NK-92 (cell line): ENCODE data around the gene FANK1.

Experiments
- DNase-seq: peaks from one replicate; lab custom pipeline; 2025; ENCODE audit not compliant: unreplicated experiment; lab: John Stamatoyannopoulos, UW

Gene FANK1

DNA sequence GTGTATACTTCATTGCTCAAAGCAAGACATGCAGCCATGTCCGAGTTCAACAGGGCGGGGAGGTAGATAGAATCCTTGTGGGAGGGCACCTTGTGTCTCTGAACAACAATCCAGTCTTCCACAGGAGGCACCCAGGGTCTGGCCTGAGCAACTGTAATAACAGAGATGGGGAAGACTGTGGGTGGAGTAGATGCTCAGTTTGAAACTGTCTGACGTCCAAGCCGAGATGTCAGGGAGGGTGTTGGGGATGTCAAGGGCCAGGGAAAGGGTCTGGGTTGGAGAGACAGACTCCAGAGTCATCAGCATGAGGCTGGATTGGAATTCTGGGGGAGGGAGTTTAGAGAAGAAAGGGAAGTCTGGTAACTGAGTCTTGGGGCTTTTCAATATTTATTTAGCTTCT, 88.0 kb downstream of the FANK1 start:
- DNase-seq: no peak

DNA sequence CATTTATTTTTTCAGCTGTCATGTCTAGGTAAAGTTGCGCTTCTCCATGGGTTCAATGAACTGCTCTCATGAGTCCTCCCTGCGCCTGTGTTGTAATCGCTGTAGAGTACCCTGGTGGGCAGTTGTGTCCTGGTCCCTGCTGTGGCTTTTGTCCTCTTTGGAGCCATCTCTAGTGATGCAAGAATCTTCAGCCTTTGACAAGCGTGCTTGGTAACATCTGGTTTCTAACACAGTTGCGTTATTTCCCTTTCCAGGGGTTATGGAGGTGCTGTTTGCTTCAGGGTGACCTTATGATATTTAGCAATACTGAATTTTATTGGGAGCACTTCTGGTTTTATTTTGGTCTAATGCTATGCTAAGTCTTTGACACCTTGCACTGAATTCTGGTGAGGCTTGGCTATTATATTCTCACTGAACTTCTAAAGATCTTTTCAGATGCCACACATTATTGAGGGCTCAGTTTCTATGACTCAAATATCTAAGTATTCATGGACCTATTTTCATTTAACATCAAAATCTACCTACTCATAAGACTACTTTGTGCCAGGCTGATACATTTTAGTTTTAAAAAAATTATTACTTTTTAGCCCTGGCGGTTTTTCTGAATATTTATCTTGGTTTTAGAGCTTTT, 88.6 kb downstream of the FANK1 start:
- no peak for DNase-seq

DNA sequence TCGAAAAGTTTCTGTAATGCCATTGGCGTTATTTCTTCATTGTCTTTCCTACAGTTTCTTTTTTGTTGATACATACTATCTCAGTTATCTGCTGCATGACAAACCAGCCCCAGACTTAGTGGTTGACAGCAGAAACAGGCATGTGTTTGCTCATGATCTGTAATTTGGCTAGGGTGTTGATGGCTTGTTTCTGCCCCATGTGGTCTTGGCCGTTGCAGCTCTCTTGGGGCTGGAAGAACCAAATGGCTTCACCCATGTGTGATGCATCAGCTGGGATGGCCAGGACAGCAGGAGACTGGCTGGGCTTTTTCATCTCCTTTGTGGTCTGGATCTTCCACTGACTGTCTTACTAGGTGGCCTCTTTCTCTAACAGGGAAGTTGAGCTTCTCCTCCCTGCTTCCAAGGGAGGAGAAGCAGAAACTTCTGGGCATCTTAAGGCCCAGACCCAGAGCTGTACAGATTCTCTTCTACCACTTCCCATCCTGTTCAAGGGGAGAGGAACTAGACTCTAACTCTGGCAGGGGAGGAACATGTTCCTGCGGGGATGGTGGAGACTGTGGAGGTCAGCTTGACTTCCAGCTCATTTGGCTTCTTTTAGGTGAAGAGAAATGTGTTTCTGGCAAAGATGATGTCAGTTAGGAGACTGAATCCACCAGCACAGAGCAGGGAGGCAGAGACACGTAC, 89.3 kb downstream of the FANK1 start:
- no peak for DNase-seq

DNA sequence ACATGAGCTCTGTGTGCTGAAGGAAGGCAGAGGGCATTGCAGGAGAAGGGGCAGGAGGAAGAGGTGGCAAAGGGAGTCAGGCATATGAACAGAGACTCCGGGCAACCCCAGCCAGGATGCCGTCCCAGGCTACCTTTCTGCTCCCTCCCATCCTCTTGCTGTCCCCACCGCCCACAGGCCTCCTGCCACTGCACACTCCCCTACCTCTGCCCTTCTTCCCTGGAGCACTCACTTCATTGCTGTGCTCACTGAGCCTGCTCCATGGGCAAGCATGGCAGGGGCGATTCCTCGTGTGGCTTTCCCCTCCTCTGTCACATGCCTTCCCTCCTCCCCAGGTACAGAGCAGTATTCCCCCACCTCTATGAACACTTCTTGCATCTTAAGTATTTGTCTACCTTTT, 93.4 kb downstream of the FANK1 start:
- DNase-seq: no peak

DNA sequence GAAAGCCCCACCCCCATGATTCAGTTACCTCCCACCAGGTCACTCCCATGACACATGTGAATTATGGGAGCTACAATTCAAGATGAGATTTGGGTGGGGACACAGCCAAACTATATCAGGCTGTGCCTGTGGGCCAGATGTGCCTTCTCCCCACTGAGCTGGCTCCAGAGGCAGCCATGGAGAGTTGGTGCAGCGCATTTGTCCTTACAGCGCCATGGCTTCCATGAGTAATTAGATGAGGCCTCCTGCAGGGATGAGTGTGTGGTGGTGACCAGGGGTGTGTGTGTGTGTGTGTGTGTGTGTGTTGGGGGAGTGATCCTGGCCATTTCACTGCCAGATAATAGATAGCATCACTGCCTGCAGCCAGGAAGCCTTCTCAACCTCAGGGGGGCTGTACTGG, 94.6 kb downstream of the FANK1 start:
- DNase-seq: no peak

DNA sequence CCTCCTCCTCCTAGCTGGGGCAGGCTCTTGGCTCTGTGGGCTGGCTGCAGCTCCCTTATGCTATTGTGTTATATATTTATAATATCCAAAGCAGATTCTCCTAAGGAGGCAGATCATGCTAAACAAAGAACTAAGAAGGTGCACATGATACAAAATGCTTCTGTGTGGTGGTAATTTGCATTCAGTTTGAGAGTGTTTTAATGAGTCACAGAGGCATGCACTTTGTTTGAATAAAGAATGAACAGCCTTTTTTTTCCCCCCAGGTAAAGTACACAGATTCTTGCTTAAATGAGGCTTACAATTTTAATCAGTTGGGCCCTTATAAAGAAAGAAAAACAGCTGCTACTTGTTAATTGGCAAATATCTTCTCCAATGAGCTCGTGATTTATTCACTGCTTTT, 95.0 kb downstream of the FANK1 start:
- DNase-seq: no peak

DNA sequence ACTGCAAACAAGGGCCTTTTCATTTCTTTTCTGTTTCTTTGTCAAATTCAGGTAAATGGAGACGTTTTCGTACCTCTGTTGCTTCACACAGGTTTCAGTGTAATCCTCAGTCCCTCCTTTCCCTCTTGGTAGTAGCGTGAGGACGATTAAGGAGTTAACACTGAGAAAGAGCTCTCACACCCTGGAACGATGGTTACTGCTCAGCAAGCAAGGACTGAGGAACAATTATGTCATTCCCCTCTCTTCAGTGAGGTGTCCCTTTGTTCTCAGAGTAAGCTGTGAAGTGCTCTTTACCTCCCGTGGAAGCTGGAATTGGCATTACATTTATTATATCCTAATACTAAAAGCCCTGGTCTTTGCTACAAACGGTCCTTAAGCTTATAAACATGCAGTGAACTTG, 95.9 kb downstream of the FANK1 start:
- no peak for DNase-seq

DNA sequence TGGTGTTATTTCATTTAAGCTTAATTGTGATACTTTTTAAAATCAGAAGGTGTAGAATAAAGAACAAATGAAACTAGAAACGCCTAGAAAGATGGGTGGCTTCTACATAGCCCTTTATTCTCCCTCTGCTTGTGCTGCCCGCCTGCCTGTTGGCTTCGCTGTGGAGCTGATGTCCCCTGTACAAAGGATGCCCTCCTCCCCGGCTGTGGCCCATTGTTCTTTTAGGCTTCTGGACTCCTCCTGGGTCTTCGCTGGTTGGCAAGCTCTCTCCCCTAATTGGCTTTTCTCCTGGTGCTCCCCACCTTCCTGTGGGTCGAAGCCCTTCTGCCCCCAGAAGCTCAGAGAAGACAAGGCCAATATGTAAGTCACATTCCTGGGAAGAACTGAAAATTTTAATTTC, 98.2 kb downstream of the FANK1 start:
- no peak for DNase-seq

DNA sequence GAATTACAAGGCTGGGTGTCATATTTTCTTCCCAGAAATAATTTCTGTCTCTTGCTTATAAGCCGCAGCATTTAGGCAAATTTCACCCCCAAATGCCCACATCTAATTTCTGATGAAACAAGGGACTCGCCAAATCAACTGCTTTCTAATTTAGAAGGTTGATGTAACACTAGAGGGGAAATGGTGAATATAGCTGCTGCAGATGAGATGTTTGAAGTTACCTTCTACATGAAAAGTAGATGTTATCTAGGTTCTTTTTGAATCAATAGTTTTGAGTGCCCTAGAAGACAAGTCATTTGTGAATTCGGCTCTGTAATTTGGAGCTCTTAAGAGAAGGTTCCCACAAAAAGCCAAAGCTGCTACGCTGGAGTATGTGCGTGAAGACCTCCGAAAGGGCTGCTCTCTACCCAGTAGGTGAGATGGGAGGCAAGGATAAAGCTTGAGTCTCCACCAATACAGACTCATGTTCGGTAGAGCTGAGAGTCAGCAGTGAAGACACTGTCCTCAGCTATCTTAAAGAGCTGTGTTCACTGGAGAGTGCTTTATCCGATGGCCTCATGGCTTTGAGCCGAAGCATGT, 99.5 kb downstream of the FANK1 start:
- no peak for DNase-seq

DNA sequence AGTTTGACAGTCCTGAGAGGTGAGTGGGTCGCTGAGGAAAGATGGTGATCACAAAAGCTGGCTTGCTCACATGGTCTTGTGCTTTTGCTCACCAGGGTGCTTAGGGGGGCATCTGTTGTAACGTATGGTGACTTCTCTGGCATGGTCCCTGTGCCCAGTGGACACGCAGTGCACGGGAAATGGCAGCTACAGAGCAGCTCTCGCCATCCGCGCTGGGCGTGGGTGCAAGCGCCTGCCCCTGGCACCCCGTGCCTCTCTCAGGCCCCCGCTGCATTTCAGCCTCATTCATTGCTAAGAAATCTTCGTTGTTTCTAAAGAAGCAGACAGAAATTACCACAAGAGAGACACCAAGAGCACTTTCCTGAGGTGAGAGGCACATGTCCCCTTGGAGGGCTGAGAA, 101.2 kb downstream of the FANK1 start:
- DNase-seq: no peak

DNA sequence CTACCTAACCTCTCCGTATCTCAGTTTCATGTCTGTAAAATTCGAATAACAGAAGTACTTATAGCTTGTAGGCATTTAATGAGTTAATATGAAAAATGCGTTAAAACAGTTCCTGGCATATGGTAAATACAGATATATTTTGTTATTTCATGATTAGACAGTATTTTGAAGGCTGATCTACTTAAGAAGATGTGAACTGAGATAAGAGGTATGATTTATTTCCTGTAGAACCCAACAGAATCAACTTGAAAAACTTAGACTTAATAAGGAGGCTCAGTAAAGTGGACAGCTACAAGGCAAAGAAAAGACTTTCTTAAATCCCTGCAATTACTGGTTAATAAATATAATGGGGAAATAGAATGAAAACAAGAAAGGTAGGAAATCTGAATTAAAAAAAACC, 103.3 kb downstream of the FANK1 start:
- no peak for DNase-seq

DNA sequence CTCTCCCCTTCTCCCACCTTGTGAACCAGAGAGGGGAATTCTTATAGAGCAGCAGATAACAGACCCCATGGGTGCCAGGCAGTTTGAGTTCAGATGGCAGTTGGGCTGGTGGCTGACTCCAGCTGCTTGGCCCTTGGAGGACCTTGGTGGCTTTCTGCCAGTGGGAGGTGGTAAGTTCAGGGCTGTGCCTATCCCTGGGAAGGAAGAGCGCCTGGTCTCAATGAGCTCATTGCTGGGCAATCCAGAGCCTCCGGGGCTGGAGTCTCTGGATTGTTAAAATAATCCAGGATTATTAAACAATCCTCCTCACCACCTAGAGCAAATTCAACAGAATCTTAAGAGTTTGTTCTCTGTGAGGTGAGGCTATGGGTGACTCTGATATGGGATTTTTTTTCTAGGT, 105.2 kb downstream of the FANK1 start:
- DNase-seq: no peak

DNA sequence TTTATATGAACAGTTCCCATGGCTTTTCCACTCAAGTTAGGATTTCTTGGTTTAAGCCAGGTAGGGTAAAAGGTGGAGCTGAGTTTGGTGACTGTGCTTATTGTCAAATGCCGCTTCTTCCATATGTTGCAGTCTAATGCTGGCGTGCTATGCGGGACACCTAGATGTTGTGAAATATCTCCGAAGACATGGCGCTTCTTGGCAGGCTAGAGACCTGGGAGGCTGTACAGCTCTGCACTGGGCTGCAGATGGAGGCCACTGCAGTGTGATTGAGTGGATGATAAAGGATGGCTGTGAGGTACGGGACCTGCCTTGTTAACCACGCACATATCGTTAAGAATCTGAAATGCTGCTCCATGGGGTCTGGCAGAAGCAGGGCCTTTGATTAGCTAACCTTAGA, 108.4 kb downstream of the FANK1 start:
- DNase-seq: no peak

DNA sequence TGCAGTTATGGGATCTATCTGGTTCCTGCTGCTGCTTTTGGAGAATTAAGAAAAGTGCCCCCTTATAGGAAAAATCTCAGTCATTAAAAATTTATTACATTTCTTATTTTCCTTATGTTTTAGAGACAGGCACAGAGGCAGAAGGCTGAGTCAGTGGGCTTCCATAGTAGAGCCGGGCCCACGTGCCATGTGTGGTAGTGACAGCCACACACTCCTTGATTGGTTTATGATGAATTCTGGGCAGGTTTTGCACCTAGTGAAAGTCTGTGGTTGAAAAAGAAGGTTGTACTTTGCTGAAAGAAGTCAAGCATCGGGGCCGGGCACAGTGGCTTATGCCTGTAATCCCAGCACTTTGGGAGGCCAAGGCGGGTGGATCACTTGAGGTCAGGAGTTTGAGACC, 109.9 kb downstream of the FANK1 start:
- no peak for DNase-seq

DNA sequence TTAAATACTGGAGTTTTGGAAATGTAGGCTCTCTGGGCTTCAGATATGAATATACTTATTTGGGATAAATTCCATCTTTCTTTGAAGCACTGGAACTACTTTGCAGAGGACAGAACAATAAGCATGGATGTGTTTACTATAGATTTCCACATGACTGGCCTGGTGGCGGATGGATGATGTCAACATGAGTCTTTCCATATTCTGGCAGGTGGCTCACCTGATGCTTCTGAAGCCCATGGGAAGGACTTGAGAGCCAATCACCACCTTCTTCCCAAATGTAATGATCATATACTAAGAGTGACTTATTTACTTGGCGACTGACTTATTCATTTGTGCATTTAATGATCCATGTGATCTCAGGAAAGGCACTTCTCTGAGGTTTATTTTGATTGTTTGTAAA, 110.5 kb downstream of the FANK1 start:
- no peak for DNase-seq

DNA sequence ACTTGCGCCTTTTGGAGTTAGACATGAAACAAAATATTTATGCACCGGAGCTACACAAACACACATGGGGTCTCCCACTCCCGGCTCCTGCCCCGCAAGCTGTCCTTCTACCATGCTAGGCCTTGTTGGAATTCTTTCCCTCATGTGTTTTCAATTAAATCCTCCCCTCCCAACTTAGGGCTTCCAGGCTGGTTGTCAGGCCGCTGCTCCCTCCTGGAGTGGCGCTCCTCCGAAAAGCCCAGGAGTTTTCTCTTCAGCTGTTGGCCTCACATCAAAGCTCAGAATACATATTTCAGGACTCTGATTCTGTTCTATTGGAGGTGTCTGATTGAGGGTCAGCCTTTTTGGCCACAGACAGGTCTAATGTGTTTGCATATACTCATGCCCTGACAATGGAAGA, 113.3 kb downstream of the FANK1 start:
- DNase-seq: no peak

DNA sequence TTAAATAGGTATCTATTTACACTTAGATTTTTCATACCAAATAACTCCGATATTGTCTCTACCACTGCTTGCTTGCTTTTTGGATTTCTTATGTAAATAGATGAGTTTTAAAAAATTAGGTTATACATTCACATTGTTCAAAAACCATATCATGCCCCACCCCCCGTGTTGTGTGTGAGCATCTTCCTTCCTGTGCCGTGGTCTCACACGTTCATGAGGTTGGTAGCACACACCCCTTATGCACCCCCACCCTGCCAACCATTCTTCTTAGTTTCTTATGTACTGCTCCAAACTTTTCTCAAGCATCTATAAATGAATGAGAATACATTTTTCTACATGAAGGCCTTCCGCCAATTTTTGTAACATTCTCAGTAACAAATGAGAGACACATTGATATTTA, 115.6 kb downstream of the FANK1 start:
- no peak for DNase-seq

DNA sequence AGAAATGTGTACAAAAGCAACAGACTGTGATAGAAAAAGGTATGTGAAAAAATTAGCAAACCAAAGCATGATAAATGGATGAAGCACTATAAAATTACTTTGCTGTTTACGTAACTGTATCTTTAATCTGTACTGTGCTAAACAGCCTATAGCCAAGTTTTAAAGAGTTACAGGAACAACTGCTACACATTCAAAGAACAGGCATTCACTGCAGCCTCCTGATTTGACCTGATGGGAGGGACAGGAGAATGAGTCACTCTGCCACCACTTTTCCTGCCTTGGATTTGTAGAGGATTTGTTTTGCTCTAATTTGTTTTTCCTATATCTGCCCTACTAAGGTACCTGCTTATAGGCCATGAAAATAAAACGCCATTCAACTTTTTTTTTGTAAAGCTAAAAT, 116.1 kb downstream of the FANK1 start:
- no peak for DNase-seq

DNA sequence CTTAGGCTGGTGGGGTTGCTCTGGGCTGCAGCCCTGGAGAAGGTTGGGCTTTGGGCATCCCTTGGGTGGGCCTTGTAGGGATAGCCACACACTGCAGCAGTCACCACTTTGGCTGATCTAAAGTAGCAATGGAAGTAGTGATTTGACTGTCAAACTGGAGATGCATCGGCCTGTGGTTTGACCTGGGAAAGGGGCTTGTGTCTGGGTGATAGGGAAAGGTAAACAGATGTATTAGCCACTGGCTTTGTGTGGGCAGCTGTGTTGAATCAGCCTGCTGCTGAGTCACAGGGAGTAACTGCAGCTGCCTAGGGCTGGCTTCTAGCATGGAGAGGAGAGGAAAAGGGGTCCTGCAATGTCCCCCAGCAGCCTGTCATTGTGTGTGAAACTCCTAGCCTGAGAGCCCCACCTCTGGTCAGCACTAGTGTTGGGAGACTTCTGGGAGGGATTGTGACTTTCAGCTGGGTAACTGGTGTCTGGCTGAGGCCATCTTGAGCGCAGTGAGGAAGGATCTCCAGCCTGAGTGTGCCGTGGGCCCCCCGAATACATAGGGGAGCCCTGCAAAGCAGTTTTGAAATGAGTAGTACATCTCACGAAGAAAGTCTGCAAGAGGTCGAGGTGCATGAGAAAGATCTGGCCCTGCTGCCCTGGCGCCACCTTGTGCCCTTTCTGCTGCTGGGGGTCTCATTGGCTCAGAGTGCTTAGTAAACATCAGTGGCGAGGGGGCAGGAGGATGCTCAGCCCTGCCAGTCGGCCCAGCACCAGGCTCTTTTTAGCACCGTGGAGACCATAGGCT, 117.3 kb downstream of the FANK1 start:
- no peak for DNase-seq

DNA sequence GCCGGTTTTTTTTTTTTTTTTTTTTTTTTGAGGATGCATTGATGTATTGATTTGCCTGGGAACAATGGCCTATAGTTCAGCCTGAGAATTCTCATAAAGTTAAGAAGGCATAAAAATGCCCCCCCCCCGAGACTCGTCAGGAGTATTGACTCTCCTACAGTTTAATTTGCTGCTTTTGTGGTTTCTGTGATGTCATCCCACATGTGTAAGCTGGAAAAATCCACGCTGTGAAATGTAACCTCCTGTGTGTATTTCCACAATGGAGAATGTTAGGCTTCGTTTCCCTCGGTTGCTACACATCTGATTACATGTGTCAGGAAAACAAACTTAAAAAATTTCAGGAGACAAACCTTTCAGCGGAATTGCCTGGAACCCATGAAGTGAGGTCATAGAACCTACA, 117.9 kb downstream of the FANK1 start:
- no peak for DNase-seq

DNA sequence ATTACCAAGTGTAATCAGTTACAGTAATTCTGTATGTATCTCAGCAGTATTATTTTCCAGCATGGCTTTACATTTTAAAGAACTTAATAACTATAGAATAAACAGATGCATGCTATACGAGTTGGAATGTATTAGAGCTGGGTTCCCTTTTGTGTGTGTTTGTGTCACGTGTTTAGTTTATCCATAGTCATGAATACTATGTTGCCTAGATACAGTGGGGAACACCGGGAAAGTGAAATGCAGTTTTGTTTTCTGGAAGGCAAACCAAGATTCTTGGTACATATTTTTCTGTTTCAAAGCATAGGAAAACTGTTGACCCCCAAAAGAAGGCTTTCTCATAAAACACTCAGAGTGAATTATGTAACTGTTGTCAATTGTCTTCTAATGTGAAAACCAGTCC, 119.0 kb downstream of the FANK1 start:
- DNase-seq: no peak

DNA sequence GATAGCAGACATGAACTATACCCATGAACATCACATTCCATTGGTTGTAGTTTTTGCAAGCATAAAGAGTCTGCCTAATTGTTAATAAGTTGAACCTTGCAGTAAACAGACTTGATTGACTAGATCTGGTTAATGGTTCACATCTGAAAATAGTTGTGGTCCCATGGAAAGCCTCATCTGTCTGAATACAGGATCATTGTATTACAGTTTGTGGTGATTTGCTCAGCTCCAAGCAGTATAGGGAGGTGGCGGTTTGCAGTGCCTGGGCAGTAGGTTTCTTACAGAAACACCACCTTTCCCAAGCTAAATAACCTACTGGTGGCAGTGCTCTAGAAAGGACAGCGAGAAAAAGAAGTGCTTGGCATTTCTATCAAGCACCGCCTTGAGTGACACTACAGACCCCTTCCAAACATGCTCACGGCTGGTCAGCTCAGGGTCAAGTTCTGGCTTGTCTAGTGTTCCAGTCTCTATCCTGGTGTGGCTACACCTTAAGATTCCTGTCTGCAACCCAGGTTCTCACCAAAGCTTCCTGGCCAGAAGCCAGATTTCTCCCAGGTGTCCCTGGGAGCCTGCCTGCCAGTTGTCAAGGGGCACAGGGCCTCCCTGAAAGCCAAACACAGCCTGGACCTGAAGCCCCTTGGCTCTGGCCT, 119.9 kb downstream of the FANK1 start:
- DNase-seq: no peak
